ENCODE data around the gene SHISA7.

SHISA7 gene

GRCh38 chr19:55460670-55461258, 17.7 kb upstream of the SHISA7 start (continued):
- TF ChIP-seq AEBP2 (tag by site-specific recombination; IDR thresholded peaks at IDR 0.05; ENCODE audit: borderline replicate concordance) (no peak), ZNF19 (tag by site-specific recombination; IDR thresholded peaks at IDR 0.05; ENCODE audit: low read depth) (no peak), ZNF529 (tag by site-specific recombination; IDR thresholded peaks at IDR 0.05; ENCODE audit: insufficient replicate concordance) (no peak), ZBTB49 (tag by site-specific recombination; IDR thresholded peaks at IDR 0.05; ENCODE audit: low read depth) (no peak), ZNF654 (tag by site-specific recombination; IDR thresholded peaks at IDR 0.05; ENCODE audit: low read depth) (no peak), ZFP37 (tag by site-specific recombination; IDR thresholded peaks at IDR 0.05) (no peak), ELK4 (IDR thresholded peaks at IDR 0.05; ENCODE audit: borderline replicate concordance, low read depth, low read length) (no peak), KLF7 (tag by site-specific recombination; IDR thresholded peaks at IDR 0.05; ENCODE audit: borderline replicate concordance) (peak; percentile 46; the same call in 1 of the 2 replicates), ZNF292 (tag by site-specific recombination; IDR thresholded peaks at IDR 0.05; ENCODE audit: borderline replicate concordance, low read depth) (no peak), ZNF549 (tag by site-specific recombination; IDR thresholded peaks at IDR 0.05) (no peak), ZNF16 (tag by site-specific recombination; IDR thresholded peaks at IDR 0.05; ENCODE audit: low read depth) (no peak), ZNF133 (tag by site-specific recombination; IDR thresholded peaks at IDR 0.05) (no peak), BCL11B (tag by site-specific recombination; IDR thresholded peaks at IDR 0.05; ENCODE audit: low read depth) (no peak), ZSCAN30 (tag by site-specific recombination; IDR thresholded peaks at IDR 0.05) (no peak), ZNF623 (tag by site-specific recombination; IDR thresholded peaks at IDR 0.05) (0 out of 2 replicates have a peak, but pooled peaks have one; percentile 3)

GRCh38 chr19:55459950-55460657, 17.0 kb upstream of the SHISA7 start:
- Histone ChIP-seq H3K4me3 (ENCODE audit: low read depth, low read length) (no peak overlapping the region), H3K27ac (ENCODE audit: extremely low read depth, low read depth, low read length) (no peak overlapping the region; the same call in 1 of the 2 replicates), H3K36me3 (ENCODE audit: control insufficient read depth in 2 of 2, insufficient read depth in 1 of 2, low read length in 2 of 2) (no peaks in the 10 kb centered on the region), H3K9me3 (ENCODE audit: control insufficient read depth, insufficient read depth, low read depth, low read length) (no peaks in the 10 kb centered on the region), H3K4me1 (ENCODE audit: control insufficient read depth, insufficient read depth, low read length) (peaks cover 12% of the 10 kb centered on the region)
- POLR2A ChIA-PET: interaction anchor here (0.6 to 1.1 kb wide), 3 partner anchors 50 to 166 kb away, joined by 3 to 7 read pairs (median 3); partner anchors contain the start of gene UBE2S
- CTCF ChIA-PET: interaction anchor here (0.6 to 2.3 kb wide), 9 partner anchors 8 to 319 kb away, joined by 3 to 24 read pairs (median 4); no protein-coding TSS in a partner anchor
- TF ChIP-seq ZNF394 (tag by site-specific recombination; IDR thresholded peaks at IDR 0.05; ENCODE audit: borderline replicate concordance): no peak
- no peak for TF ChIP-seq BCL11B (tag by site-specific recombination; IDR thresholded peaks at IDR 0.05; ENCODE audit: low read depth)
- no peak for TF ChIP-seq PRDM6 (tag by site-specific recombination; IDR thresholded peaks at IDR 0.05)
- no peak for TF ChIP-seq INSM2 (tag by site-specific recombination; IDR thresholded peaks at IDR 0.05)
- TF ChIP-seq ZNF629 (tag by site-specific recombination; IDR thresholded peaks at IDR 0.05): 0 out of 2 replicates have a peak, but pooled peaks have one; percentile 31
- TF ChIP-seq PRDM10 (tag by site-specific recombination; IDR thresholded peaks at IDR 0.05): no peak
- no peak for TF ChIP-seq TRIM28 (IDR thresholded peaks at IDR 0.05; ENCODE audit: borderline replicate concordance, low read length)
- no peak for TF ChIP-seq ZNF341 (tag by site-specific recombination; IDR thresholded peaks at IDR 0.05; ENCODE audit: low read depth)
